ELF-1 (cell line): ENCODE data around the gene MAMDC4.
"Not testable (repeated sequence)": the region's sequence is repeated elsewhere in the genome, so short reads cannot be mapped to it uniquely, and the experiment has no call there.

Source experiments
- DNase-seq: peaks from one replicate; pipeline ENCODE4 v3.0.0-alpha.2; 2016; ENCODE audit warnings: low read depth, low spot score

Gene MAMDC4

GRCh38 chr9:136839229-136840139 lies 12.7 kb upstream of the MAMDC4 start:
- no peak for DNase-seq

- DNase-seq = peak; percentile 53
Measured at GRCh38 chr9:136840140-136840876, 11.8 kb upstream of the MAMDC4 start.

GRCh38 chr9:136840877-136841645 lies 11.1 kb upstream of the MAMDC4 start:
- DNase-seq = no peak

- not testable (repeated sequence) for DNase-seq
Measured at GRCh38 chr9:136841646-136842379, 10.3 kb upstream of the MAMDC4 start.

- peak; percentile 88 for DNase-seq
Measured at GRCh38 chr9:136842380-136842948, 9.7 kb upstream of the MAMDC4 start, which contains the start of gene AJM1. Gene AJM1, plus strand, starts transcription at chr9:136842478. Its CDS starts 1,937 bp downstream, at chr9:136844415.

GRCh38 chr9:136843159-136843800 lies 8.9 kb upstream of the MAMDC4 start:
- not testable (repeated sequence) for DNase-seq

- peak; percentile 47 for DNase-seq
Measured at GRCh38 chr9:136843801-136844740, 8.1 kb upstream of the MAMDC4 start.

GRCh38 chr9:136844761-136845464 lies 7.2 kb upstream of the MAMDC4 start:
- DNase-seq = no peak

- no peak for DNase-seq
Measured at GRCh38 chr9:136845465-136846260, 6.5 kb upstream of the MAMDC4 start.

- peak; percentile 52 for DNase-seq
Measured at GRCh38 chr9:136846376-136847087, 5.6 kb upstream of the MAMDC4 start.

GRCh38 chr9:136847088-136847825 lies 4.9 kb upstream of the MAMDC4 start:
- DNase-seq = peak; percentile 59

- DNase-seq = peak; percentile 86
Measured at GRCh38 chr9:136847826-136848392, 4.2 kb upstream of the MAMDC4 start.

- DNase-seq = no peak
Measured at GRCh38 chr9:136848393-136849037, 3.6 kb upstream of the MAMDC4 start.

- peak; percentile 99 for DNase-seq
Measured at GRCh38 chr9:136849038-136849959, 2.8 kb upstream of the MAMDC4 start, which contains the start of gene PHPT1. Gene PHPT1, plus strand, starts transcription at chr9:136849409. Its CDS starts 22 bp downstream, at chr9:136849431.
